Calu3 (cell line): ENCODE measurements around the gene NECAB2. TPM values are rescaled to one million over a fixed set of nuclear protein-coding genes. Genes with fewer than 3 reads are reported as not detected.

Source experiments
- BruUV-seq: library from RNA; stranded (reverse); fragments of 400-500 nt; replicated peaks from 2 replicates; lab custom pipeline; 2021; lab: Mats Ljungman, UMichigan
- CTCF ChIA-PET: fragments of 300-600 bp; sonication (Branson Sonifier 250); formaldehyde crosslinking; loops from one replicate; lab custom pipeline; 2022; ENCODE audit warnings: antibody characterized with exemption; lab: Charles Lee
- DNase-seq: peaks from one replicate; pipeline ENCODE4 v3.0.0; 2022
- H3K27ac Mint-ChIP-seq: one replicate; pipeline ENCODE4 v1.8.0; 2022; ENCODE audit warnings: mixed read lengths; ENCODE audit not compliant: unreplicated experiment
- H3K27me3 Mint-ChIP-seq: one replicate; pipeline ENCODE4 v1.8.0; 2022; ENCODE audit warnings: mixed read lengths; ENCODE audit not compliant: unreplicated experiment
- H3K36me3 Mint-ChIP-seq: one replicate; pipeline ENCODE4 v1.8.0; 2022; ENCODE audit warnings: mild to moderate bottlenecking, moderate library complexity, mixed read lengths; ENCODE audit not compliant: insufficient read depth, unreplicated experiment
- H3K4me1 Mint-ChIP-seq: one replicate; pipeline ENCODE4 v1.8.0; 2022; ENCODE audit warnings: mild to moderate bottlenecking, low read depth, mixed read lengths; ENCODE audit not compliant: unreplicated experiment
- H3K4me3 Mint-ChIP-seq: one replicate; pipeline ENCODE4 v1.8.0; 2022; ENCODE audit warnings: mild to moderate bottlenecking, low read depth, moderate library complexity, mixed read lengths; ENCODE audit not compliant: unreplicated experiment
- H3K9me3 Mint-ChIP-seq: one replicate; pipeline ENCODE4 v1.8.0; 2022; ENCODE audit warnings: low read depth, mixed read lengths; ENCODE audit not compliant: unreplicated experiment
- intact Hi-C: fragments of 100-400 bp; cut with micrococcal nuclease; formaldehyde crosslinking; loops from one replicate; pipeline ENCODE4 v1.10.0; 2022; ENCODE audit not compliant: unreplicated experiment
- total RNA-seq: library from RNA; stranded (reverse); gene quantifications from 2 replicates; pipeline ENCODE4 v1.2.3, GENCODE V29; 2022
- TF ChIP-seq, protein P1 (sequence below): fragments of 200-600 bp; IDR thresholded peaks from one replicate; pipeline ENCODE4 v1.8.0; 2022; ENCODE audit warnings: antibody characterized with exemption; ENCODE audit not compliant: unreplicated experiment

The NECAB2 gene
- total RNA-seq, 1 experiment from 2014 or later = 0.28 TPM

DNA sequence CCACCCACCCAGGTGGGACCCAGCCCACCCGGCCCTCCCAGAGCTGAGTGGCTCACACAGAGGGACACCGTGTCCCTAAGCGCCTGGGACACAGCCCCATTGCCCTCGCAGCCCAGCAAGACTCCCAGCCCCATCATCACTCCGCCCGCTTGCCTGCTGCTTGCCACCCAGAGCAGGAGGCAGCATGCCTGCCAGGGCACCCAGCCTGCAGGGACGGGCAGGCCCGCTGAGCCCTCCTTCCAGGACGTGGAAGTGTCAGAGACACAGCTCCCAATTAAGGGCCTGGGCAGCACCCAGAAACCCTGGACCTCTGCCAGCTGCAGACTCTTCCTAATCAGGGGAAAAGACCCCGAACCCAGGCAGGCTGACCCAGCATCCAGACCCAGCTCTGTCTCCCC lies 32.2 kb upstream of the NECAB2 start:
- Mint-ChIP-seq H3K27ac (peak overlapping the region; percentile 1), H3K4me1 (peaks cover 11% of the 10 kb centered on the region), H3K9me3 (no peaks in the 10 kb centered on the region), H3K36me3 (peaks cover 20% of the 10 kb centered on the region), H3K27me3 (peaks cover 32% of the 10 kb centered on the region), H3K4me3 (no peak overlapping the region)
- CTCF ChIA-PET = interaction anchor here (1.9 kb wide), 1 partner anchor 18 kb away, joined by 5 read pairs; the partner anchor contains the start of gene OSGIN1
- no TSS peak for BruUV-seq
- no peak for DNase-seq
- intact Hi-C loops = no loop called here
- TF ChIP-seq, protein P1, sequence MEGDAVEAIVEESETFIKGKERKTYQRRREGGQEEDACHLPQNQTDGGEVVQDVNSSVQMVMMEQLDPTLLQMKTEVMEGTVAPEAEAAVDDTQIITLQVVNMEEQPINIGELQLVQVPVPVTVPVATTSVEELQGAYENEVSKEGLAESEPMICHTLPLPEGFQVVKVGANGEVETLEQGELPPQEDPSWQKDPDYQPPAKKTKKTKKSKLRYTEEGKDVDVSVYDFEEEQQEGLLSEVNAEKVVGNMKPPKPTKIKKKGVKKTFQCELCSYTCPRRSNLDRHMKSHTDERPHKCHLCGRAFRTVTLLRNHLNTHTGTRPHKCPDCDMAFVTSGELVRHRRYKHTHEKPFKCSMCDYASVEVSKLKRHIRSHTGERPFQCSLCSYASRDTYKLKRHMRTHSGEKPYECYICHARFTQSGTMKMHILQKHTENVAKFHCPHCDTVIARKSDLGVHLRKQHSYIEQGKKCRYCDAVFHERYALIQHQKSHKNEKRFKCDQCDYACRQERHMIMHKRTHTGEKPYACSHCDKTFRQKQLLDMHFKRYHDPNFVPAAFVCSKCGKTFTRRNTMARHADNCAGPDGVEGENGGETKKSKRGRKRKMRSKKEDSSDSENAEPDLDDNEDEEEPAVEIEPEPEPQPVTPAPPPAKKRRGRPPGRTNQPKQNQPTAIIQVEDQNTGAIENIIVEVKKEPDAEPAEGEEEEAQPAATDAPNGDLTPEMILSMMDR = no peak

DNA sequence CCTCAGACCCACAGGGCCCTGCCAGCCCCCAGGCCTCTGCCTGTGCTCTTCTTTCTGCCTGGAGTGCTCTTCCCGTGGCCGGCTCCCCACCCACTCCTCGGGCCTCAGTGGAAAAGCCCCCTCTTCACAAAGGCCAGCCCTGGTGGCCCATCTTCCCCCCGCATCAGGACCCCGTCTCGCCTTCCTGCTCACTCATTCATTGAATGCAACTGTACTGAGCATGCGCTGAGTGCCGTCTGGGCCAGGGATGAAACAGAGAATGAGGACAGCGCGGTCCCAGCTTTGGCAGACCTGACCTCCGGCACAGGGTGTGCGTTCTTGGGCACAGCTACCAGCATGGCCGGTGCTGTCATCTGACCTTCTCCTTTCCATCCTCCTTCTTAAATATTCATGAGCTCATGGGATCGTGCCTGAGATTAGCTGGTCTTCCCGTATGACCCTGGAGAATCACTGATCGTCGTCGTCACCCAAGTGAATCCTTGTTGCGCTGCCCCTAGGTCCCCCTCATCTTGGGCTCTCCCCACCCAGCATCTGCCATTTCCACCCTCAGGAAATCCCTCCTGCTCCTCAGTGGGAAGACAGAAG lies 31.4 kb upstream of the NECAB2 start:
- no TSS peak for BruUV-seq
- TF ChIP-seq, protein P1 = no peak
- intact Hi-C loops = no loop called here
- Mint-ChIP-seq H3K36me3 (peaks cover 20% of the 10 kb centered on the region), H3K9me3 (no peaks in the 10 kb centered on the region), H3K4me3 (no peak overlapping the region), H3K4me1 (peaks cover 11% of the 10 kb centered on the region), H3K27me3 (peaks cover 32% of the 10 kb centered on the region), H3K27ac (no peak overlapping the region)
- CTCF ChIA-PET = interaction anchor here (1.9 kb wide), 1 partner anchor 17 kb away, joined by 5 read pairs; the partner anchor contains the start of gene OSGIN1
- DNase-seq = no peak

DNA sequence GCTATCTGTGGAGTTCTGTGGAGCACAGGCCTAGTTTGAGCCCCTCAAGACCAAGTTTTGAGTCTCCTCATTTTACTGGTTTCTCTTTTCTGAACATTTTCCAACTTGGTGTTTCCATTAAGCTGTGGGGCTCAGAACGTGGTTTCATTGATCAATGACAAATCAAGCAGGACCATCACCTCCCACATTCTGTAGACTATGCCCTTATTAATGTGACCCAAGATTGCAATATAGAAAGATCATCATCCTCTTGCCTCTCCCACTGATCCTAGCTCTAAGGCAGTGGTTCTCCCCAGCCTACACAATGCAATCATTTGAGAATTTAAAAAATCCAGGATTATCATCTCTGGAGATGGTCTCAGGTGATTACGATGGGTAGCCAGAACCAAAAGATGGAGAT lies 30.8 kb upstream of the NECAB2 start:
- no TSS peak for BruUV-seq
- H3K36me3 Mint-ChIP-seq = peaks cover 20% of the 10 kb centered on the region
- H3K9me3 Mint-ChIP-seq = no peaks in the 10 kb centered on the region
- intact Hi-C loops = no loop called here
- no peak overlapping the region for H3K4me3 Mint-ChIP-seq
- H3K27me3 Mint-ChIP-seq = peaks cover 32% of the 10 kb centered on the region
- TF ChIP-seq, protein P1 = no peak
- CTCF ChIA-PET = interaction anchor here (1.9 kb wide), 1 partner anchor 16 kb away, joined by 5 read pairs; the partner anchor contains the start of gene OSGIN1
- no peak for DNase-seq
- no peak overlapping the region for H3K27ac Mint-ChIP-seq
- peaks cover 11% of the 10 kb centered on the region for H3K4me1 Mint-ChIP-seq

DNA sequence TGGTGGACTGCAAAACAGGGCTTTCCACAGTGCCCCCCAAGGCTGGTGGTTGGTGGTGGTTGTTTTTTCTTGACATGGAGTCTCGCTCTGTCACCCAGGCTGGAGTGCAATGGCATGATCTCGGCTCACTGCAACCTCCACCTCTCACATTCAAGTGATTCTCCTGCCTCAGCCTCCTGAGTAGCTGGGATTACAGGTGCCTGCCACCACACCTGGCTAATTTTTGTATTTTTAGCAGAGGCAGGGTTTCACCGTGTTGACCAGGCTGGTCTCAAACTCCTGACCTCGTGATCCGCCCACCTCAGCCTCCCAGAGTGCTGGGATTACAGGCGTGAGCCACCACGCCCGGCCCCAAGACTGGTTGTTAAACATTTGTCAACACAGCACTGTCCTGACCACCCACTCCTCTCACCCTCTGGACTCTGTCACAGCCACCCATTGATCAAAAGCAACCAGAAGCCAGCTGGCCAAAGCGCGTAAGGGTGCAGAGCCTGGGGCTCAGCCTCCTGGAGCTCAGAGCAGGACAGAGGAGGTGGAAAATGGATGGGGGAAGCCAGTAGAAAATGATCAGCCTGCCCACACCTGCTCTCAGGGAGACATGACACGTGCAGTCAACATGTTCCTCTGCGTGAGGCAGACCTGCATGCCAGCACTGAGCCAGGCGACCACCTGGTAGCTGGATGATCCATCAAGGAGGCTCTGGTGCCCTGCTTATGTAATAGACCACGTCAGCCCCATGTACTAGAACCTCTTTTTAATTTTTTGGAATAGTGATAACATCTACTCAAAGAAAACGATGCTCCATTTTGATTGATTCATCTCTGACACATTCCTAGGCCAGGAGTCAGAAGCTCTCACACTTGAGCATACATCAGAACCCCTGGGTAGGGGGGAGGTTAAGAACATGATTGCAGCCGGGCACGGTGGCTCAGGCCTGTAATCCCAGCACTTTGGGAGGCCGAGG lies 29.8 kb upstream of the NECAB2 start:
- Mint-ChIP-seq H3K27me3 (peaks cover 32% of the 10 kb centered on the region), H3K9me3 (no peaks in the 10 kb centered on the region), H3K4me1 (peaks cover 18% of the 10 kb centered on the region), H3K36me3 (peaks cover 17% of the 10 kb centered on the region), H3K4me3 (no peak overlapping the region), H3K27ac (no peak overlapping the region)
- TF ChIP-seq, protein P1 = no peak
- intact Hi-C loops = no loop called here
- no TSS peak for BruUV-seq
- DNase-seq = no peak
- CTCF ChIA-PET = no interaction called here
